ENCODE measurements around the gene PRR20G. TPM values are rescaled to one million over a fixed set of nuclear protein-coding genes. Genes with fewer than 3 reads are reported as not detected.

PRR20G gene
- total and polyA plus RNA-seq, 4 donors = not detected

DNA sequence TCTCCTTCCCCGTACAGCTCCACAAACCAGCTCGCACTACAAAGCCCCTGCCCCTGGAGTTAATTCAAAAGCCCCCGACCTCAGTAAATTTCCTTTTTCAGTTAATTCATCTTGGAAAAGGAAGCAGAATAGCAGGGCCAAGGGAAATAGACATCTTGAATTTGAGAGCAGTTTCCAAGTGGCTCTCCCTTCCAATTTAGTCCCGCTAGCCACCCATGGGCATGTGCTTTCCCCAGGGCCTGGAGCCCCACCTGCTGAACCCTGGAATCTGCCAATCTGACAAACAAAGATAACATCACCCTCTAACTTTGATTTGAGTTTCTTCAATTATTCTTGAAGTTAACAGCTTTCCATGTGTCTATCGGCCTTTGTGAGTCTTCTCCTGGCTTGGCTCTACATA lies 31.7 kb downstream of the PRR20G start:
- H3K27ac ChIP-seq (ENCODE audit: low read depth in 1 of 2, low read length in 2 of 2) = no peak overlapping the region
- no peak overlapping the region for H3K4me3 ChIP-seq (ENCODE audit: low read length in 2 of 2)
- intact Hi-C loops (cut with DNase I) = no loop called here
- no peaks in the 10 kb centered on the region for H3K27me3 ChIP-seq (ENCODE audit: control insufficient read depth in 1 of 2, insufficient read depth in 2 of 2, low read length in 1 of 2)
- H3K36me3 ChIP-seq (ENCODE audit: control insufficient read depth in 1 of 2, insufficient read depth in 2 of 2, low read length in 1 of 2) = no peaks in the 10 kb centered on the region
- no peak for DNase-seq
- WGBS, 2 donors = 72 to 74% methylated on average over 5 of the region's 5 CpGs
- ATAC-seq (ENCODE audit: low FRiP score) = no peak
- no peaks in the 10 kb centered on the region for H3K4me1 ChIP-seq (ENCODE audit: control insufficient read depth in 1 of 2, insufficient read depth in 2 of 2, low read length in 2 of 2)
- no peaks in the 10 kb centered on the region for H3K9me3 ChIP-seq (ENCODE audit: control insufficient read depth, low read length)

DNA sequence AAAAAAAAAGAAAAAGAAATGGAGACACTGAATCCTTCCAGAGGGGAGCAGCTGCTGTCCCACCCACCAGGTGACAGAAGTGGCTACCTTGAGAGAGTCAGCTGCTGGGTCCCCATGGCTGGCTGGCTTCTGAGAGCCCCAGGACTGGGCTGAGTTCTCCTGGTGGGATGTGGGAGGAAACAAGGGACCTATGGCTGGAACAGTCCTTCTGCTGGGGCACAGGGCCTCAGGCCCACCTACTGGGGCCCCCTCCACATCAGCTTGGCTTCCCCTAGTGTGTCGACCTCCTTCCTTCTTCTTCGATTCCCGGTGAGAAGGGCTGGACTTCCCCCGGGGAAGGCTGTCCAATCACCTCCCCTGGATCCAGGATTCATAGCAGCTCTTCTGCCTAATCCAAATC lies 32.3 kb downstream of the PRR20G start:
- Histone ChIP-seq H3K27me3 (ENCODE audit: control insufficient read depth in 1 of 2, insufficient read depth in 2 of 2, low read length in 1 of 2) (no peaks in the 10 kb centered on the region), H3K9me3 (ENCODE audit: control insufficient read depth, low read length) (no peaks in the 10 kb centered on the region), H3K36me3 (ENCODE audit: control insufficient read depth in 1 of 2, insufficient read depth in 2 of 2, low read length in 1 of 2) (no peaks in the 10 kb centered on the region), H3K27ac (ENCODE audit: low read depth in 1 of 2, low read length in 2 of 2) (no peak overlapping the region), H3K4me3 (ENCODE audit: low read length in 2 of 2) (no peak overlapping the region), H3K4me1 (ENCODE audit: control insufficient read depth in 1 of 2, insufficient read depth in 2 of 2, low read length in 2 of 2) (no peaks in the 10 kb centered on the region)
- 56 to 73% methylated on average over 4 of the region's 4 CpGs for WGBS, 2 donors
- intact Hi-C loops (cut with DNase I) = no loop called here
- ATAC-seq (ENCODE audit: low FRiP score) (no peak), DNase-seq (no peak)

DNA sequence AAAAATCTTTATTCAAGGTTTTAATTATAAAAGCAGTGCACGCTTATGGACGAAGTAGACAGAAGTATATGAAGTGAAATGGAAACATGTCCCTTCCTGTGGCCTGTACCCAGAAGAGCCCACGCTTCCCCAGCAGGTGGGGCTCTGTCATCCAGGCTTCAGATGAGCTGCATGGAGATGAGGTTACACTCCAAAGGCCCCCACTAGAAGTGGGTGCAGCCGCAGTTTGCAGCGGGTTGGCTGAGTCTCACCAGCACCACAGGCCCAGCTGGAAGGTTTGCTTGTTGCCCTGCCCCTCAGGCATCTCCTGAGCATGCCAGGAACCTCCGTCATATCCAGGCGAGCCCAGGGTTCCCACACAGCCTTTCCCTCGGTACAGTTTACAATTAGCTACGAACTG lies 33.1 kb downstream of the PRR20G start:
- no peak overlapping the region for H3K27ac ChIP-seq (ENCODE audit: low read depth in 1 of 2, low read length in 2 of 2)
- H3K36me3 ChIP-seq (ENCODE audit: control insufficient read depth in 1 of 2, insufficient read depth in 2 of 2, low read length in 1 of 2) = no peaks in the 10 kb centered on the region
- H3K27me3 ChIP-seq (ENCODE audit: control insufficient read depth in 1 of 2, insufficient read depth in 2 of 2, low read length in 1 of 2) = no peaks in the 10 kb centered on the region
- H3K9me3 ChIP-seq (ENCODE audit: control insufficient read depth, low read length) = no peaks in the 10 kb centered on the region
- DNase-seq = no peak
- no peak for ATAC-seq (ENCODE audit: low FRiP score)
- 76 to 80% methylated on average over 9 of the region's 9 CpGs for WGBS, 2 donors
- intact Hi-C loops (cut with DNase I) = no loop called here
- no peak overlapping the region for H3K4me3 ChIP-seq (ENCODE audit: low read length in 2 of 2)
- no peaks in the 10 kb centered on the region for H3K4me1 ChIP-seq (ENCODE audit: control insufficient read depth in 1 of 2, insufficient read depth in 2 of 2, low read length in 2 of 2)

DNA sequence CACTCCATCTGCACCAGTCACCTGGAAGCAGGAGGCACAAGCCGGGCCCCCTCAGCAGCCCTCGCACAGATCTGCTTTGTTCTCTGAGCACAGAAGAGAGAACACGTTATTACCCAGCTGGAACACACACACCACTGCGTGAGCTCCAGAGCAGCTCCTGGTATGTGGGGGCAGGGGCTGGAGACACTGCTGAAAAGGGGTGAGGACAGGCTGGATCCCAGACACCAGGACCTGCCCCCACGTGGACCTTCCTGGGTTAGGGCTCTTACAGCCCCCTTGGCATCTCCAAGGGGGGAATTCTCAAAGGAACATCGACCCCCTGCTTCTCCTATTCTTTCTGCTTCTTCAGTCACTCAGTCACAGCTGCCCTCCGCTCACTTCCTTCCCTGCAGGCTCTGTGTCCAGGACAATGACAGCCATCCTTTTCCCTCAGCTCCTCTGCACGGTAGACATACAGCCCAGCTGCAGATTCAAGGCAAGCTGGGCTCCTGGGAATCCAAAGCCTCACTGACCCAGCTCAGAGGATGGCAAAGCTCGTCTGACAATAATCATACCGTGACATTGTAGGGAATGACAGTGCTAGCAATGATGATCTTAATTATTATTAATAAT lies 33.7 kb downstream of the PRR20G start:
- Histone ChIP-seq H3K9me3 (ENCODE audit: control insufficient read depth, low read length) (no peaks in the 10 kb centered on the region), H3K27me3 (ENCODE audit: control insufficient read depth in 1 of 2, insufficient read depth in 2 of 2, low read length in 1 of 2) (no peaks in the 10 kb centered on the region), H3K4me3 (ENCODE audit: low read length in 2 of 2) (no peak overlapping the region), H3K4me1 (ENCODE audit: control insufficient read depth in 1 of 2, insufficient read depth in 2 of 2, low read length in 2 of 2) (no peaks in the 10 kb centered on the region), H3K27ac (ENCODE audit: low read depth in 1 of 2, low read length in 2 of 2) (no peak overlapping the region), H3K36me3 (ENCODE audit: control insufficient read depth in 1 of 2, insufficient read depth in 2 of 2, low read length in 1 of 2) (no peaks in the 10 kb centered on the region)
- ATAC-seq (ENCODE audit: low FRiP score) (no peak), DNase-seq (no peak)
- intact Hi-C loops (cut with DNase I) = no loop called here
- WGBS, 2 donors = 59 to 61% methylated on average over 10 of the region's 10 CpGs

DNA sequence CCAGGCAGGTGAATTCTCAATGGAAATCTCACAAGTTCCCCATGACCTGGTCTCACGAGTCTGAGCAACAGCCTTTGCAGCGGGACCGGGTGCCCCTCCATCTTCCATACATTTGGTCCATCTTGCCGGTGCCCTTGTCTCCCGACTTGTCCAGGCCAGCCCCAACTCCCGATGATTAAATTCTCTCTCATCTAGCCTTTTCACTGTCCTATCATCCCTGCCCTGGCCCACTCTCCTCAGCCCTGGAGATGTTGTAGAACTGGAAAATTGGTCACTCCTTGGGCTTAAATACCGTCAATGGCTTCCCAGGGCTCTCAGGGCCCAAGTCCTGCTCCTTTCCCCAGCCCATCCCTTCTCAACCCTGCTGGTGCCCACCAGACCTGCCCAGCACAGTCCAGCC lies 34.4 kb downstream of the PRR20G start:
- no peaks in the 10 kb centered on the region for H3K4me1 ChIP-seq (ENCODE audit: control insufficient read depth in 1 of 2, insufficient read depth in 2 of 2, low read length in 2 of 2)
- DNase-seq = no peak
- H3K27me3 ChIP-seq (ENCODE audit: control insufficient read depth in 1 of 2, insufficient read depth in 2 of 2, low read length in 1 of 2) = no peaks in the 10 kb centered on the region
- no peak overlapping the region for H3K4me3 ChIP-seq (ENCODE audit: low read length in 2 of 2)
- 87 to 91% methylated on average over 7 of the region's 7 CpGs for WGBS, 2 donors
- H3K27ac ChIP-seq (ENCODE audit: low read depth in 1 of 2, low read length in 2 of 2) = no peak overlapping the region
- H3K36me3 ChIP-seq (ENCODE audit: control insufficient read depth in 1 of 2, insufficient read depth in 2 of 2, low read length in 1 of 2) = no peaks in the 10 kb centered on the region
- H3K9me3 ChIP-seq (ENCODE audit: control insufficient read depth, low read length) = no peaks in the 10 kb centered on the region
- intact Hi-C loops (cut with DNase I) = no loop called here
- ATAC-seq (ENCODE audit: low FRiP score) = no peak

DNA sequence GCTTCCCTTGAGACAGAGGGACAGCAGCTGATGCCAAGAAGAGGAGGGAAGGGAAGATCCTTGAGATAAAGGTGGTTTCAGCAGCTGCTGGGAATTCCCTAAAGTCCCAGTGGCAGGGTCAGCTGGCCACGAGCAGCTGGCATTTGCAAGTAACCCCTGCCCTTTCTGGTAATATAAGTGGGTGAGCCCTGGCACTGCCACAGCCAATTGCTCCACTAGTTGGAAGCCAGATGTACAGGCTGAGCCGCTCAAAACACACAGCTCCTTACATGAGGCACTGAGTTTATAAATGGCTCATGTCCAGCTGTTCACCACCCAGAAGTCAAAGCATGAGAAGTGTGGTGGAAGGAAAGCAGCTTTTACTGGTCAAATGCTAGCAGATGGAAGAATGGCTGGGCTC lies 35.4 kb downstream of the PRR20G start:
- 46 to 50% methylated on average over 2 of the region's 2 CpGs for WGBS, 2 donors
- no peaks in the 10 kb centered on the region for H3K36me3 ChIP-seq (ENCODE audit: control insufficient read depth in 1 of 2, insufficient read depth in 2 of 2, low read length in 1 of 2)
- DNase-seq (no peak), ATAC-seq (ENCODE audit: low FRiP score) (no peak)
- peaks cover 1% of the 10 kb centered on the region for H3K9me3 ChIP-seq (ENCODE audit: control insufficient read depth, low read length)
- no peaks in the 10 kb centered on the region for H3K27me3 ChIP-seq (ENCODE audit: control insufficient read depth in 1 of 2, insufficient read depth in 2 of 2, low read length in 1 of 2)
- H3K4me3 ChIP-seq (ENCODE audit: low read length in 2 of 2) = no peak overlapping the region
- H3K4me1 ChIP-seq (ENCODE audit: control insufficient read depth in 1 of 2, insufficient read depth in 2 of 2, low read length in 2 of 2) = no peaks in the 10 kb centered on the region
- no peak overlapping the region for H3K27ac ChIP-seq (ENCODE audit: low read depth in 1 of 2, low read length in 2 of 2)
- intact Hi-C loops (cut with DNase I) = no loop called here

DNA sequence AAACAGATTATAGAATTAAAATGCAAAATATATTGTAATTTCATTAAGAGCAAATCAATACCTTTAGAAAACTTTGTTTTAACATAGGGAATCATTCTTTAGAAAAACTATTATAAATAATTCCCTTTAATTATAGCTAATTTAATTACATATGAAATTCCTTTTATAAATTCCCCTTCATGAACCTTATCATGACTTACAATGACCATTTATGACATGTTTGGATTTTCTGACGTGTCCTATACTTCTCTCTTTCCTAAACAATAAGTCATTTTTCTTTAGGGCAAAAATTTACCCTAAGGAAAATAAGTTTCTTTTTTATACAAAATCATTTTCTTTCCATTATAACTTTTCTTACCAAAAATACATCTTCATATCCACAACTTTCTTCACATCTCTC lies 37.8 kb downstream of the PRR20G start:
- H3K27me3 ChIP-seq (ENCODE audit: control insufficient read depth in 1 of 2, insufficient read depth in 2 of 2, low read length in 1 of 2) = no peaks in the 10 kb centered on the region
- no peak for DNase-seq
- H3K9me3 ChIP-seq (ENCODE audit: control insufficient read depth, low read length) = peaks cover 1% of the 10 kb centered on the region
- no peak overlapping the region for H3K4me3 ChIP-seq (ENCODE audit: low read length in 2 of 2)
- intact Hi-C loops (cut with DNase I) = no loop called here
- H3K27ac ChIP-seq (ENCODE audit: low read depth in 1 of 2, low read length in 2 of 2) = no peak overlapping the region
- H3K36me3 ChIP-seq (ENCODE audit: control insufficient read depth in 1 of 2, insufficient read depth in 2 of 2, low read length in 1 of 2) = no peaks in the 10 kb centered on the region
- WGBS, 2 donors = 12 to 21% methylated on average over 1 of the region's 1 CpG
- H3K4me1 ChIP-seq (ENCODE audit: control insufficient read depth in 1 of 2, insufficient read depth in 2 of 2, low read length in 2 of 2) = no peaks in the 10 kb centered on the region
- ATAC-seq (ENCODE audit: low FRiP score) = no peak

DNA sequence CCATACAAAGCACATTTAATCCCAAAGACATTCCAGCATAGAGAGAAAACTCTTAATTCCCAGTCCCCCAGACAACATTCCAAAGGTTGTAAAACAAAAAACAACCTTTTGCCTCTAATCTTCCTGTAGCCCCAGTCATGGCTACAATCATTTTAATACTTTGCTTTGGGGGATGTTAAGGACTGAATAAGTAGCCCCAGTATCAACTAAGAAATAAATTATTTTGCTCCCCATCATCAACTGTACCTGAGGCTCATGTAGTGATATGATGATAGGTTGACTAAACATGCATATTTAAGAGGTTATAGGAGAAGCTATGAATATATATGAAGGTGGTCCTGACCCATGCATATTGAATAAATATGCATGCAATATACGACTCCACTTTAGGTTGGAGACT lies 40.6 kb downstream of the PRR20G start:
- H3K27ac ChIP-seq (ENCODE audit: low read depth in 1 of 2, low read length in 2 of 2) = no peak overlapping the region
- H3K36me3 ChIP-seq (ENCODE audit: control insufficient read depth in 1 of 2, insufficient read depth in 2 of 2, low read length in 1 of 2) = no peaks in the 10 kb centered on the region
- ATAC-seq (ENCODE audit: low FRiP score) (no peak), DNase-seq (no peak)
- no peaks in the 10 kb centered on the region for H3K27me3 ChIP-seq (ENCODE audit: control insufficient read depth in 1 of 2, insufficient read depth in 2 of 2, low read length in 1 of 2)
- 76 to 78% methylated on average over 1 of the region's 1 CpG for WGBS, 2 donors
- peaks cover 3% of the 10 kb centered on the region for H3K9me3 ChIP-seq (ENCODE audit: control insufficient read depth, low read length)
- no peaks in the 10 kb centered on the region for H3K4me1 ChIP-seq (ENCODE audit: control insufficient read depth in 1 of 2, insufficient read depth in 2 of 2, low read length in 2 of 2)
- intact Hi-C loops (cut with DNase I) = no loop called here
- H3K4me3 ChIP-seq (ENCODE audit: low read length in 2 of 2) = no peak overlapping the region

DNA sequence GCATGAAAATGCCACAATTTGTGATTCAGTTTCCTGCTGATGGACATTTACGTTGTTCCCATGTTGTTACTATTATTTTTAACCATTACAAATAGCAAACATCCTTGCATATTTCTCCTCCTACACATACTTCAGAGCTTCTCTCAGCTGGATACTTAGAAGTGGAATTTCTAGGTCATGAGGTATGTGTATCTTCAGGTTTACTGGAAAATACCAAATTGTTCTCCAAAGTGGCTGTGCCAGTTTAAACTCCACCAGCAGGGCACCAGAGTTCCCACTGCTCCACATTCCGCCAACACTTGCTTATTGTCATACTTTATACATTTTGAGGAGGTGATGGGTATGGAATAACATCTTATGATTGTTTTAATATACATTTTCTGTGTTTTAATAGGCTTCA lies 49.2 kb downstream of the PRR20G start:
- ATAC-seq (ENCODE audit: low FRiP score) = no peak
- no peak for DNase-seq
- Histone ChIP-seq H3K36me3 (ENCODE audit: control insufficient read depth in 1 of 2, insufficient read depth in 2 of 2, low read length in 1 of 2) (no peaks in the 10 kb centered on the region), H3K4me1 (ENCODE audit: control insufficient read depth in 1 of 2, insufficient read depth in 2 of 2, low read length in 2 of 2) (no peaks in the 10 kb centered on the region), H3K9me3 (ENCODE audit: control insufficient read depth, low read length) (no peaks in the 10 kb centered on the region), H3K4me3 (ENCODE audit: low read length in 2 of 2) (no peak overlapping the region), H3K27ac (ENCODE audit: low read depth in 1 of 2, low read length in 2 of 2) (no peak overlapping the region), H3K27me3 (ENCODE audit: control insufficient read depth in 1 of 2, insufficient read depth in 2 of 2, low read length in 1 of 2) (no peaks in the 10 kb centered on the region)
- 50 to 51% methylated on average over 2 of the region's 2 CpGs for WGBS, 2 donors
- intact Hi-C loops (cut with DNase I) = no loop called here

All from aorta (tissue), 5 donors.